H4 (cell line): ENCODE measurements around the gene MB. TPM values are rescaled to one million over a fixed set of nuclear protein-coding genes. Genes with fewer than 3 reads are reported as not detected.

Source experiments
- DNase-seq: peaks from one replicate; pipeline ENCODE4 v3.0.0-alpha.2; 2015; ENCODE audit warnings: low spot score
- total RNA-seq: library from RNA; depleted of rRNA; stranded (reverse); fragments of >200 nt; shearing (Covaris generic); gene quantifications from 2 replicates; pipeline ENCODE4 v1.2.3, GENCODE V29; 2014

Gene MB
- total RNA-seq, 1 experiment from 2014 or later, result not detected

DNA sequence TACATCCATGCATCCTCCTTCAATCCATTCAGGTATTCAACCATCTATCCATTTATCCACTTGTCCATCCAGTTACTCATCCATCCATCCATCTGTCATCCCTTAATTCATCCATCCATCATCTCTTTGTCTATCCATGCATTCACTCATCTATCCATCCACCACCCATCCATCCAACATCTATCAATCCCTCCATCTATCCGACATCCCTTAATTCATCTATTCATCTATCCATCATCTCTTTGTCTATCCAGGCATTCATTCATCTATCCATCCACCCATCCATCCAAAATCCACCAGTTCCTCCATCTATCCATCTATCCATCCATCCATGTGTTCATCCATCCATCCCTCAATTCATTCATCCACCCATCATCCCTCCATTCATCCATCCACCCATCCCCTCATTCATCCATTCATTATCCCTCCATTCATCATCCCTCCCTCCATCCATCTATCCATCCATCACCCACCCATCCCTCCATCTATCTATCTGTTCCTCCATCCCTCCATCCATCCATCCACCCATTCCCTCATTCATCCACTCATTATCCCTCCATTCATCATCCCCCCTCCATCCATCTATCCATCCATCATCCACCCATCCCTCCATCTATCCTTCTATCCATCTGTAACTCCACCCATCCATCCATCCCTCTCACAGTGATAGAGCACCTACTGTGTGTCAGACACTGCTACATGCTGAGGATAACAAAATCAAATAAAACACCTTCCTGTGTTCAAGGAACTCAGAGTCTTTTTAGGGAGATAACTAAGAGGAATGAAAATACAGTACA is 1.5 kb upstream of the MB start:
- no peak for DNase-seq

DNA sequence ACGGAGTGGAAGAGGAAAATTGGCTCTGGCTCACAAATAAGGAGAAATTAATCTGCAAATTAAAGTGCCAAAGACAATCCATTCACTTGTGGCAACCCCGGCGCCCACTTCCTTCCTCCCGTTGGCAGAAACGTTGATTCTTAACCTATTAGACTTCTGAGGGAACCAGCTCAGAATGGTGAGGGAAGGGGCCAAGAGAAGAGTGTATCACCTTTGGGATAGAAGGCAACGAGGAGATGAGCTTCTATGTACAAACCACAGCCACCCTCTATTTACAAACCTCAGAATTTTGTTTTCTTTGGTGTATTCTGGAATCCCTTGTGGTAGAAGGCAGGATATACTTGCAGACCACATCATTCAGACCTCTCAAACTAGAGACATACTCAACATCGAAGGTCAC is 1.1 kb downstream of the MB start:
- DNase-seq, result no peak

GRCh38 chr22:35615156-35615555 is 2.0 kb downstream of the MB start:
- DNase-seq, result no peak

GRCh38 chr22:35614404-35614803 is 2.7 kb downstream of the MB start:
- no peak for DNase-seq

DNA sequence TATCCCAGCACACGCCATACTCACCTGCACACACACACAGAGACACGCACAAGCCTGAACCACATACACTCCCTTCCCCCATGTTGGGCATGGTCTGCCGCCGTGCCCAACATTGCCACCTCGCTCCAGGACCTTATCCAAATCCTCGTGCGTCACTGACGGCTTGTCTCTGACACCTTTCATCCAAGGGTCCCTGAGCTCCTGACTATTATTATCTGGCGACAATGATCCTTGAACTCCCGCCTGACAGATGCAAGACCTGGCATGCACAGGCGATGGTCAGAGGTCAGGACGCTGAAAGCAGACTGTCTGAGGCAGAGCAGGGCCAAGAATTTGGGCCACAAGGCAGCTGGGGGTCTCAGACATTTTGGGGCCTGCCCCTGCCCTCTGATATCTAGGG is 4.2 kb downstream of the MB start:
- DNase-seq, result no peak

- no peak for DNase-seq
Measured at GRCh38 chr22:35611891-35612576, 5.1 kb downstream of the MB start.

GRCh38 chr22:35611200-35611890 is 5.8 kb downstream of the MB start:
- no peak for DNase-seq

DNA sequence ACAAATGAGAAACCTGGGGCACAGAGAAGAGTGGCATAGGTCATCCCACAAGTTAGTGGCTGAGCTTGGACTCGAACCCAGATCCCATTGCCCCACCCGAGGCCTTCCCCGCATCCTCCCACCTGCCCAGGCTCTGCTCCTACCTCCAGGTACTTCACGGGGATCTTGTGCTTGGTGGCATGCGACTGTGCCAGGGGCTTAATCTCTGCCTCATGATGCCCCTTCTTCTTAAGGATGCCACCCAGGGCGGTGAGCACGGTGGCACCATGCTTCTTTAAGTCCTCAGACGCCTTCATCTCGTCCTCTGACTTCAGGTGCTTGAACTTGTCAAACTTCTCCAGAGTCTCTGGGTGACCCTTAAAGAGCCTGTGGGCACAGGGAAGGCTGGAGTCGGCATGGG is 6.4 kb downstream of the MB start:
- no peak for DNase-seq

- DNase-seq, result no peak
Measured at GRCh38 chr22:35609761-35610160, 7.4 kb downstream of the MB start.

GRCh38 chr22:35609261-35609660 is 7.9 kb downstream of the MB start:
- DNase-seq, result no peak

GRCh38 chr22:35608088-35608487 is 9.0 kb downstream of the MB start:
- no peak for DNase-seq

- DNase-seq, result no peak
Measured at GRCh38 chr22:35606916-35607315, 10.2 kb downstream of the MB start.

DNA sequence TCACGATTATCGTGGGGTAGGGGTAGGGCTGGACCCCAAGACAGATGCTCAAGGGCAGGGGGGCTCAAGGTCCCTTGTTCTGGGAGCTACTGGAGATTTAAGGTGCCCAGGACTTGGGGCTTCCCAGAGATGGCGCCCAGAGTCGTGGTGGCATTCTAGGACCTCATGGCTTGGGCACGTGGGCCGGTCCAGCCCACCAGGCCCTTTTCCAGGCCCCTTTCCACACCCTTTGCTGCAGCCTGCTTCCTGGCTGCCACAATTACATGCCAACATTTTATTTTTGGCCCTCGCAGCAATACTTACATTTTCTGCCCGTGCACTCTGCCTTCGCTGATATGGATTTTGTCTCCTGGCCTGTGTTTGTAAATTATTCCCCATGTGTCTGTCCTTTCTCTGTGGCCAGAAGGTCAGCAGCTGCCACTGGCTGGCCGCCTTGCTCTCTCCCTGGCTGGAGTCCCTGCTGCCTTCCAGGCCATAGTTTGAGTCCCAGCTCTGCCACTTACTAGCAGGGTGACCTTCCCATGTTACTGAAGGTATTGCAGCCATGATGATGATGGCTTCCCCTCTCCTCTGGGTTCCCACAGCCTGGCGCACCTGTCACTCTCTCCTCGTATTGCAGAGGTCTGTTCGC is 11.2 kb downstream of the MB start:
- DNase-seq, result no peak

GRCh38 chr22:35605369-35605680 is 11.8 kb downstream of the MB start:
- no peak for DNase-seq

DNA sequence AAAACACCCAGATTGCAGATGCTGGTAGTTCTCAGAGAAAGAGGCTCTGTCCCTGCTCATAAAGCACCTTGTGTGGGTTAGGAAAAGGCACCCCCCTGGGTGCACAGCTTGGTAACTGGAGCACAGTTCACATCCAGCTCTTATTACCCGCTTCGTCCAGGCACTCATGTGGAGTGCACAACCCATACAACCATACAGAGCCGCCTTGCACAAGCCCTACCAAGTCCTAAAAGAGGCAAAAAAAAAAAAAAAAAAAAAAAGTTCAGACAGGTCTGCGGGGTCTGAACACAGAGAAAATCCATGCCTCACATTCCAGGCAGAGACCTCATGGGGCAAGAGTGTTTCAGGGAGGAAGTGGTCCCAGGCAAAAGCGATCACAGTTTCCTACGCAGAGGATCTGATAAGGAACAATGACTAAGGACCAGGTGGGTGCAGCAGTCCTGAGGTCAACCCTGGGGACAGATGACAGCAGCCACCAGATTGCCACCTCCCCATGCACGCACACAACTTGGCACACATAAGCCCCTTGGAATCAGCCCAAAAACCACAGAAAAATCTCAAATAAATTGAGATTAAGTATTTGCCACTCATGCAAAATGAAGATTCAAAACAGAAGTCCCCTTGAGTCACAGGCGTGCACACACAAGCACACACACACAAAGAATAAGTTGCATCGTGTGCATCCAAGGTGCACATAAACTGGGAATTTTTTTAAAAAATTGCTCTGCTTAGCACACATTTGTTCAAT is 12.3 kb downstream of the MB start:
- peak; percentile 75 for DNase-seq

DNA sequence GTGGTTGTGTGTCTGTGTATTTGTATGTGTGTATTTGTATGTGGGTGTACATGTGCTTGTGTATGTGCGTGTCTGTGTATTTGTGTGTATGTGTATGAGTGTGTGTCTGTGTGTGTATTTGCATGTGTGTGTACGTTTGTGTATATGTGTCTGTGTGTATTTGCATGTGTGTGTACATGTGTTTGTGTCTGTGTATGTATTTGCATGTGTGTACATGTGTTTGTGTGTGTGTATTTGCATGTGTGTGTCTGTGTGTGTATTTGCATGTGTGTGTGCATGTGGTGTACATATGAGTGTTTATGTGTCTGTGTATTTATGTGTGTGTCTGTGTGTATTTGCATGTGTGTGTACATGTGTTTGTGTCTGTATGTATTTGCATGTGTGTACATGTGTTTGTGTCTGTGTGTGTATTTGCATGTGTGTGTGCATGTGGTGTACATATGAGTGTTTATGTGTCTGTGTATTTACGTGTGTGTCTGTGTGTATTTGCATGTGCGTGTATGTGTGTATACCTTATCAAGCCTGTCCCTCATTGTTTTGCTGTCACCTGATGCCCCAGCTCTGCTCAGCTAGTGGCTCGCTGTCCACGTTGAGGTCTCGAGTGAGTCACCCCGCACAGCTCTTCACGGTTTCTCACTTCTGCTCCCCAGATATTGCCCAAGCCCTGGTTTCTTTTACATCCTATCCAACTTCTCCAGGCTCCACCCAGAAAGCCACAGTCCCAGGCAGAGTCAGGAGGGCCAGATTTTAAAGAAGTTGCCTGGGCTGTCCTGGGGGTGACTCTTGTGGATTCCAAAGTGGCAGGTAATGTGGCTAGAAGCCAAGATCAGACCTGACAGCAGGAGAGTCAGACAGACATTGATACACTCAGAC is 15.2 kb downstream of the MB start:
- DNase-seq, result peak; percentile 72

GRCh38 chr22:35601013-35601580 is 16.0 kb downstream of the MB start:
- no peak for DNase-seq

- DNase-seq, result no peak
Measured at GRCh38 chr22:35600476-35600875, 16.7 kb downstream of the MB start.

DNA sequence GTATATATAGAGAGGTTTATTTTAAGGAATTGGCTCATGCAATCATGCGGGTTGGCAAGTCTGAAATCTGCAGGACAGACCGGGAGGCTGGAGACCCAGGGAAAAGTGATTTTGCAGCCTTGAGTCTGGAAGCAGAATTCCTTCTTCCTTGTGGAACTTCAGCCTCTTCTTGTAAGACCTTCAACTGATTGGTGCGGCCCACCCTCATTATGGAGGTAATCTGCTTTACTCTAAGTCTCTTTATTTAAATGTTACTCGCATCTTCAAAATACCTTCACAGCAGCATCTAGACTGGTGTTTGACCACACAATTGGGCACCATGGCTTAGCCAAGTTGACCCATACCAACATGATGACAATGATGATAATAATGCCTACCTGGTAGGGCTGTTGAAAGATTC is 17.8 kb downstream of the MB start:
- no peak for DNase-seq

GRCh38 chr22:35598396-35598710 is 18.8 kb downstream of the MB start:
- DNase-seq, result no peak
